Fibroblast of the aortic adventitia (primary cell): ENCODE data around the gene DPAGT1. TPM values are rescaled to one million over a fixed set of nuclear protein-coding genes. Genes with fewer than 3 reads are reported as not detected.
A peak's percentile ranks its signal among the peaks of the same experiment; 100 is the strongest.
"Not testable (repeated sequence)": the region's sequence is repeated elsewhere in the genome, so short reads cannot be mapped to it uniquely, and the experiment has no call there.

Source experiments
- DNase-seq: peaks from one replicate; pipeline ENCODE4 v3.0.0-alpha.2; 2010; ENCODE audit warnings: low read depth
- H3K4me3 ChIP-seq: 2 replicates; pipeline ENCODE4 v1.5.1; 2011; ENCODE audit warnings: low read depth, mild to moderate bottlenecking, control low read depth, low read length, moderate library complexity
- total RNA-seq: library from RNA; depleted of rRNA; stranded (reverse); fragments of >200 nt; gene quantifications from 2 replicates; pipeline ENCODE4 v1.2.3, GENCODE V29; 2012; ENCODE audit warnings: low replicate concordance
- TF ChIP-seq, protein P1 (sequence below): IDR thresholded peaks from 2 replicates; pipeline ENCODE4 v1.5.1; 2011; ENCODE audit warnings: mild to moderate bottlenecking, low read length, control low read depth, inconsistent platforms; ENCODE audit not compliant: insufficient read depth

The DPAGT1 gene
- total RNA-seq, 1 donor, result 30.5 TPM

- H3K4me3 ChIP-seq, result no peak overlapping the region
- TF ChIP-seq, protein P1, sequence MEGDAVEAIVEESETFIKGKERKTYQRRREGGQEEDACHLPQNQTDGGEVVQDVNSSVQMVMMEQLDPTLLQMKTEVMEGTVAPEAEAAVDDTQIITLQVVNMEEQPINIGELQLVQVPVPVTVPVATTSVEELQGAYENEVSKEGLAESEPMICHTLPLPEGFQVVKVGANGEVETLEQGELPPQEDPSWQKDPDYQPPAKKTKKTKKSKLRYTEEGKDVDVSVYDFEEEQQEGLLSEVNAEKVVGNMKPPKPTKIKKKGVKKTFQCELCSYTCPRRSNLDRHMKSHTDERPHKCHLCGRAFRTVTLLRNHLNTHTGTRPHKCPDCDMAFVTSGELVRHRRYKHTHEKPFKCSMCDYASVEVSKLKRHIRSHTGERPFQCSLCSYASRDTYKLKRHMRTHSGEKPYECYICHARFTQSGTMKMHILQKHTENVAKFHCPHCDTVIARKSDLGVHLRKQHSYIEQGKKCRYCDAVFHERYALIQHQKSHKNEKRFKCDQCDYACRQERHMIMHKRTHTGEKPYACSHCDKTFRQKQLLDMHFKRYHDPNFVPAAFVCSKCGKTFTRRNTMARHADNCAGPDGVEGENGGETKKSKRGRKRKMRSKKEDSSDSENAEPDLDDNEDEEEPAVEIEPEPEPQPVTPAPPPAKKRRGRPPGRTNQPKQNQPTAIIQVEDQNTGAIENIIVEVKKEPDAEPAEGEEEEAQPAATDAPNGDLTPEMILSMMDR, result peak; percentile 78
- DNase-seq, result peak; percentile 67
Measured at GRCh38 chr11:119144825-119145486, 43.3 kb upstream of the DPAGT1 start.

DNA sequence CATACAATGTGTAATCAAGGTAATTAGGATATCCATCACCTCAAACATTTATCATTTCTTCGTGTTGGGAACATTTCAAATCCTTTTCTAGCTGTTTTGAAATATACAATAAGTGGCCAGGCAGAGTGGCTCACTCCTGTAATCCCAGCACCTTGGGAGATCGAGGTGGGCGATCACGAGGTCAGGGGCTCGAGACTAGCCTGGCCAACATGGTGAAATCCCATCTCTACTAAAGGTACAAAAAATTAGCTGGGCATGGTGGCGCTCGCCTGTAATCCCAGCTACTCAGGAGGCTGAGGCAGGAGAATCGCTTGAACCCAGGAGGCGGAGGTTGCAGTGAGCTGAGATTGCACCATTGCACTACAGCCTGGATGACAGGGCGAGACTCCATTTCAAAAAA, 37.6 kb upstream of the DPAGT1 start:
- H3K4me3 ChIP-seq, DNase-seq: not testable (repeated sequence)

DNA sequence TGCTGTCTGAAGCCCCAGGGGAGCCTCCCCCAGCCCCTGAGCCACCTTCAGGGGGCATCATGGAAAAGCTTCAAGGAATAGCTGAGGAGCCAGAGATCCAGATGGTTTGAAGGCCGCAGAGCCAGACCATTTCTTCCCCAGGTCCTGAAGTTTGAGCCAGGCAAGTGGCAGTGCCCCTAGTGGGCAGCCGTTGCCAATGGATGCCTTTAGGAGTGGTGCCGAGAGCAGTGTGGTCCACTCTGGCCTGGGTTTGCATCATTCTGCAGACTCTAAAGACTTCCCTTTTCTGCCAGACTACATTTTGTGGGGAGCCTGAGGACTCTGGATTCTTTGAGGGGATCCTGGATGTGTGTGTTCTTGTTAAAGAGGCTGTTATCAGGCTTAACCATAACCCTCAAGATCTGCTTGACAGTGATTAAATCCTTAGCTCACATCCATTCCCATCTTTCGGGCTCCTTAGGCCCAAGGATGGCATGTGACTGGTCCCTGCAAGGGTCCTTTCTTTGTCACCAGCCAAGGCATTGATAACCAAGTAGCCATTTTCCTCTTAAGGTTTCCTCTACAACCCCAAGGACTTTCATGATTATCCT, 32.8 kb upstream of the DPAGT1 start:
- TF ChIP-seq, protein P1, result peak; percentile 59
- H3K4me3 ChIP-seq, result no peak overlapping the region
- DNase-seq, result no peak

DNA sequence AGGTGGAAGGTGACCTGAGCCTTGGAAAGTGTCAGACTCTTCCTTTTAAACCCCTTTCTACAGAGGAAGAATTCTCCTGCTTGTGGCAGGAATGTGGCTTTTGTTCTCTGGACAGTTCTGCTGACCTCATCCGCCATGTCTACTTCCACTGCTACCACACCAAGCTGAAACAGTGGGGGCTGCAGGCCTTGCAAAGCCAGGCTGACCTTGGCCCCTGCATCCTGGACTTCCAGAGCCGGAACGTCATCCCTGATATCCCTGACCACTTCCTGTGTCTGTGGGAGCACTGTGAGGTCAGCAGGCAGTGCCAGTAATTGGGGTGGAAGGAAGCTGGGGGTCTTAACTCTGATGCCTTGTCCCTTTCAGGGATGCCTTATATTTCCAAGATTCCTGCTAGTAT, 29.0 kb upstream of the DPAGT1 start:
- DNase-seq, result no peak
- H3K4me3 ChIP-seq, result no peak overlapping the region
- TF ChIP-seq, protein P1, result no peak

DNA sequence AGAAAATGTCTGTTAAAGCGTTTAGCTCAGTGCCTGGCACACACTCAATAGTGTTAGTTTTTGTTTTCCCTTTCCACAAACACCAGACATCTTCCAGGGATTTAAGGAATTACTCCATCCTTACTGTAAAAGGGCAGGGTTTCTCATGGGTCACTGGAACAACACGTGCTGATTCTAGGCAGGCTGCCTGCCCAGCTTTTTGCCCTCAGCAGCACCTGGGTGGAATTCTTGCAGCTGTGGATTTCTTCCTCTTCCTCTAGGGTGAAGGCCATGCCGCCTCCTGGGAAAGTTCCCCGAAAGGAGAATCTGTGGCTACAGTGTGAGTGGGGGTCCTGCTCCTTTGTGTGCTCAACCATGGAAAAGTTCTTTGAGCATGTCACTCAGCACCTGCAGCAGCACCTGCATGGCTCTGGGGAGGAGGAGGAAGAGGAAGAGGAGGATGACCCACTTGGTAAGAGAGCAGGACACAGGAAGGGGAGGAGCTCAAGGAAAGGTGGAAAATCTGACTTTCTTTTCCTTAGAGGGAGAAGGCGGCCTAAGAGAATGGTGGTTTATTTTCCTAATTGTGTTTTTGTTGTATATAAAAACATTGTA, 25.1 kb upstream of the DPAGT1 start:
- TF ChIP-seq, protein P1, result no peak
- no peak overlapping the region for H3K4me3 ChIP-seq
- no peak for DNase-seq

DNA sequence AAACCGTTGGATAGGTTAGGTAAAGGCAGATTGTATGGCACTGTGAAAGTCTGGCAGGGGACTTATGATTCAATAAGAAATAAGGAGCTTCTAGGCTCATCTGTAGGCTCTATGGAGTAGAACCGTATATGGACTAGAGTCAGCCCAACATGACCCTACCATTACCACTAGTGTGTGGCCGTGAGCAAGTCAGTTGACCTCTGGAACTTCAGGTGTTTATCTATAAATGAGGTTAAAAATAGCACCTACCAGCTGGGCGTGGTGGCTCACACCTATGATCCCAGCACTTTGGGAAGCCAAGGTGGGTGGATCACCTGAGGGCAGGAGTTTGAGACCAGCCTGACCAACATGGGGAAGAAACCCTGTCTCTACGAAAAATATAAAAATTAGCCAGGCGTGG, 24.2 kb upstream of the DPAGT1 start:
- DNase-seq, result no peak
- TF ChIP-seq, protein P1, result no peak
- no peak overlapping the region for H3K4me3 ChIP-seq

GRCh38 chr11:119121811-119122124, 20.1 kb upstream of the DPAGT1 start:
- DNase-seq, result no peak
- TF ChIP-seq, protein P1, result no peak
- peak overlapping the region; percentile 100 for H3K4me3 ChIP-seq
